ENCODE results near the gene LRP1B. TPM values are rescaled to one million over a fixed set of nuclear protein-coding genes. Genes with fewer than 3 reads are reported as not detected.

LRP1B gene
- total and polyA plus RNA-seq, 5 donors from 2014 or later = not detected

DNA sequence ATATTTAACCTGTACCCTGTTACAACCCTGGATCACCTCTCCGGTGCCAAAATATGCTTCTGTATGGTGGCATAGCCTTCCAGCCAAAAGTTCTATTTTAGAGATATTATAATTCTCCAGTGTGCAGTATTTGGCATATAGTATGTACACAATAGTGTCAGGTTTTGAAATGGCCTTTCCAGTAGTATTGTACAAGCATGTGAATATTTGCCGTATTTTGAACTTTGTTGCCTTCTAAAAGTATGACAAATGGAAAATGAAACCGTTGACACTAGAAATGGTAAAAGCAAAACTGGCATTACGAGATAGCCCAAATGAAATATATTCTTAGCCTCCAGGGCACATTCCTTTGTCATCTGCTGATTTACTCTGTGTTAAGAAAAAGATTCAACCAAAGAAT, 431.2 kb downstream of the LRP1B start:
- ATAC-seq (ENCODE audit: low read depth in 2 of 2) (no peak), DNase-seq (no peak)
- Histone ChIP-seq H3K27me3 (ENCODE audit: control insufficient read depth, insufficient read depth, low read length) (no peaks in the 10 kb centered on the region), H3K36me3 (ENCODE audit: control insufficient read depth, insufficient read depth, low read length) (no peaks in the 10 kb centered on the region), H3K9me3 (ENCODE audit: control insufficient read depth in 2 of 2, low read length in 2 of 2) (no peaks in the 10 kb centered on the region), H3K4me1 (ENCODE audit: control insufficient read depth, insufficient read depth, low read length, poor library complexity, severe bottlenecking) (no peaks in the 10 kb centered on the region), H3K4me3 (ENCODE audit: low read depth, low read length) (no peak overlapping the region), H3K27ac (ENCODE audit: insufficient read depth, low read length, poor library complexity, severe bottlenecking) (no peak overlapping the region)
- peaks cover 0 to 22% (median 8%) of the 10 kb centered on the region in 7 donors for H3K9me3 Mint-ChIP-seq
- H3K36me3 Mint-ChIP-seq = no peaks in the 10 kb centered on the region
- H3K4me1 Mint-ChIP-seq = no peaks in the 10 kb centered on the region
- H3K4me3 Mint-ChIP-seq = no peak overlapping the region
- H3K27ac Mint-ChIP-seq = no peak overlapping the region
- H3K27me3 Mint-ChIP-seq = no peaks in the 10 kb centered on the region

DNA sequence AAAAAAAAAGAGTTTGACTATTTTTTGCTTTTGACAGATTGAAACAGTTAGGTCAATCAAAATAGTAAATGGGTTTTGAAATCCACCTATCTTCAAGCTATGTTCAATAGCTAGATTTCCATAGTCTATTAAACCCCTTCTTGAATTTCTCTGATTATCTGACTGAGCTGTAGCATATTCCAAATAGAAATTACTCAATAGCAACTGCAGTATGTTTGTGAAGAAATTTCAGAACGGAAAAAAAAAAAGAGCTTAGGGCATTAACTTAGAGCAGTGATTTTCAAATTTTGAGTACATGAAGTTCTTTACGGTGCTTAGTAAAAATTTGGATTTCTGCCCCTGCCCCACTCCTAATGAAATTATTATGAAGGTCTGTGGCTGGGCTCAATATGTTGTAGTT, 432.3 kb downstream of the LRP1B start:
- H3K9me3 Mint-ChIP-seq = peaks cover 0 to 17% (median 7%) of the 10 kb centered on the region in 7 donors
- no peak overlapping the region for H3K4me3 Mint-ChIP-seq
- no peaks in the 10 kb centered on the region for H3K27me3 Mint-ChIP-seq
- DNase-seq (no peak), ATAC-seq (ENCODE audit: low read depth in 2 of 2) (no peak)
- Histone ChIP-seq H3K4me1 (ENCODE audit: control insufficient read depth, insufficient read depth, low read length, poor library complexity, severe bottlenecking) (no peaks in the 10 kb centered on the region), H3K4me3 (ENCODE audit: low read depth, low read length) (no peak overlapping the region), H3K36me3 (ENCODE audit: control insufficient read depth, insufficient read depth, low read length) (no peaks in the 10 kb centered on the region), H3K27me3 (ENCODE audit: control insufficient read depth, insufficient read depth, low read length) (no peaks in the 10 kb centered on the region), H3K27ac (ENCODE audit: insufficient read depth, low read length, poor library complexity, severe bottlenecking) (no peak overlapping the region), H3K9me3 (ENCODE audit: control insufficient read depth in 2 of 2, low read length in 2 of 2) (no peaks in the 10 kb centered on the region)
- no peaks in the 10 kb centered on the region for H3K36me3 Mint-ChIP-seq
- H3K4me1 Mint-ChIP-seq = no peaks in the 10 kb centered on the region
- no peak overlapping the region for H3K27ac Mint-ChIP-seq

DNA sequence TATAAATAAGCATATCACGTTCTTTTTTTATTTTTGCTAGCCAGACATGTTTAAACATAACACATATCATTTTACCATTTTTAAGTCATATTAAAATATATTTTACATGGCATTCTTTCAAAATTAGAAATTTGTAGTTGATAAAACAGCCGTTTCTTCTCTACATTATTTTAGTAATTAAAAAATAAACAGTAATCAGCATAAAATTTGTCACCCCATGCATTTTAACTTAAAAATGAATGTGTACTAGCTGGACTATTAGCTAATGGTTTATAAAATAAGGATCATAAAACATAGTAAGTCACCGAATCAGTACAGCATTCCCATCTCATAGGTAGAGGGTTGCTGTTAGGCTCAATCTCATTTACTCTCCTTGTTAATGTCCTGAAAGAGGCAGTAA, 433.8 kb downstream of the LRP1B start:
- Mint-ChIP-seq H3K27me3 (no peaks in the 10 kb centered on the region), H3K27ac (no peak overlapping the region), H3K4me1 (no peaks in the 10 kb centered on the region), H3K36me3 (no peaks in the 10 kb centered on the region), H3K4me3 (no peak overlapping the region), H3K9me3 (peaks cover under 1 to 16% (median 6%) of the 10 kb centered on the region in 7 donors)
- DNase-seq = no peak
- no peak overlapping the region for H3K4me3 ChIP-seq (ENCODE audit: low read depth, low read length)
- H3K36me3 ChIP-seq (ENCODE audit: control insufficient read depth, insufficient read depth, low read length) = no peaks in the 10 kb centered on the region
- H3K9me3 ChIP-seq (ENCODE audit: control insufficient read depth in 2 of 2, low read length in 2 of 2) = no peaks in the 10 kb centered on the region
- H3K27ac ChIP-seq (ENCODE audit: insufficient read depth, low read length, poor library complexity, severe bottlenecking) = no peak overlapping the region
- no peaks in the 10 kb centered on the region for H3K4me1 ChIP-seq (ENCODE audit: control insufficient read depth, insufficient read depth, low read length, poor library complexity, severe bottlenecking)
- H3K27me3 ChIP-seq (ENCODE audit: control insufficient read depth, insufficient read depth, low read length) = no peaks in the 10 kb centered on the region
- no peak for ATAC-seq (ENCODE audit: low read depth in 2 of 2)

DNA sequence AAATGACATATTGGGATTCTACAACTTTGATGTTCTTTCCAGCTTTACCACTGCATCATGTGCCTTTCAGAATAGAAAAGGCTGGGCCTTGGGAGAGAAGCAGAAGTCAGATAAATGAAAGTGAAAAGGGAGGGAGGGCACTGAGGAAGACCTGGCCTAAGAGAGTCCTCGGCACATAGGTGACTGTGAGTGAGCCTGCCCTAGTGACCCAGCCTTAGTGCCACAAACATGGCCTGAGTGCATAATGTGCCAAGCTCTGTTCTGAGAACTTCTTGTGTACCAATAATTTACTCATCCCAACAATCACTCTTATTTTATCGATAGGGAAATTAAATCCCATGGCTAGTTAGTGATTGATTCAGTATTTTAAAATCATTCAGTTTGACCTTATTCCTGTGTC, 436.6 kb downstream of the LRP1B start:
- H3K27ac ChIP-seq (ENCODE audit: insufficient read depth, low read length, poor library complexity, severe bottlenecking) = no peak overlapping the region
- H3K36me3 ChIP-seq (ENCODE audit: control insufficient read depth, insufficient read depth, low read length) = no peaks in the 10 kb centered on the region
- Mint-ChIP-seq H3K27ac (no peak overlapping the region), H3K9me3 (peaks cover 0 to 9% (median 5%) of the 10 kb centered on the region in 7 donors), H3K4me1 (no peaks in the 10 kb centered on the region), H3K36me3 (no peaks in the 10 kb centered on the region), H3K27me3 (no peaks in the 10 kb centered on the region), H3K4me3 (no peak overlapping the region)
- no peak for DNase-seq
- no peaks in the 10 kb centered on the region for H3K9me3 ChIP-seq (ENCODE audit: control insufficient read depth in 2 of 2, low read length in 2 of 2)
- no peak overlapping the region for H3K4me3 ChIP-seq (ENCODE audit: low read depth, low read length)
- no peak for ATAC-seq (ENCODE audit: low read depth in 2 of 2)
- H3K27me3 ChIP-seq (ENCODE audit: control insufficient read depth, insufficient read depth, low read length) = no peaks in the 10 kb centered on the region
- H3K4me1 ChIP-seq (ENCODE audit: control insufficient read depth, insufficient read depth, low read length, poor library complexity, severe bottlenecking) = no peaks in the 10 kb centered on the region

DNA sequence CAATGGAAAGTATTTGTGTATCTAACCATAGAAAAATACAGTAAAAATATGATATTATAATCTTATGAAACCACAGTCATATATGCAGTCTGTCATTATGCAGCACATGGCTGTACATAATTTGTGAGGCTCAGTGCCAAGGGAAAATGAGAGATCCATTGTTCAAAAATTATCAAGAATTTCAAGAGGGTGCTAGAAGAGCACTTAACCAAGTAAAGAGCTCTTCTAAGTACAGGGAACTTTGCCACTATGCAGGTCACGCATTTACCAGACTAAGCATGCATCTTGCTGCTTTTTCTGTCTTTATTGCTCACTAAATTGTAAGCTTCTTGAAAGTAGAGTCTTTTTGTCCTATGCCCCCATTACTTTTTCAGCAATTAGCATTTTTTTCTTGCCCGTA, 438.0 kb downstream of the LRP1B start:
- DNase-seq = no peak
- H3K9me3 Mint-ChIP-seq = peaks cover 0 to 11% (median 5%) of the 10 kb centered on the region in 7 donors

DNA sequence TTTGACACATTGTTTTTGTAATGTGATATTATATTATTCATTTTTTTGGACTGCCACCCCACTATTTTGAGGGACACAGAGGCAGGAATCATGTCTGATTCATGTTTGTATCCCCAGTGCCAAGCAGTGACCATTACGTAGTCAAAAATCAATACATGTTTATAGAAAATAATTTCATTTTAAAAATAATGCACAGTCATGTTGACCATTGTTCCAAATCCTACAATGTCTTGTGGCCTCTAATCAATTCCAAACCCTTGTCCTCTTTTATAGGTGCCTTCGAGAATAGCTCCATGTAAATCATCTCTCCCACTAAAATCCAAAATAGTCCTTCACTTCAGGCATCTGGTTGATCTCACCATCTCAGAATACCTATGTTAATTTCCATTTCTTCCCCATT, 454.7 kb downstream of the LRP1B start:
- H3K9me3 Mint-ChIP-seq = peaks cover 0 to 17% (median 9%) of the 10 kb centered on the region in 7 donors
- no peak for ATAC-seq (ENCODE audit: low read depth in 2 of 2)
- Histone ChIP-seq H3K27me3 (ENCODE audit: control insufficient read depth, insufficient read depth, low read length) (no peaks in the 10 kb centered on the region), H3K4me1 (ENCODE audit: control insufficient read depth, insufficient read depth, low read length, poor library complexity, severe bottlenecking) (no peaks in the 10 kb centered on the region), H3K9me3 (ENCODE audit: control insufficient read depth in 2 of 2, low read length in 2 of 2) (no peaks in the 10 kb centered on the region), H3K27ac (ENCODE audit: insufficient read depth, low read length, poor library complexity, severe bottlenecking) (no peak overlapping the region), H3K36me3 (ENCODE audit: control insufficient read depth, insufficient read depth, low read length) (no peaks in the 10 kb centered on the region), H3K4me3 (ENCODE audit: low read depth, low read length) (no peak overlapping the region)
- DNase-seq = no peak
- no peak overlapping the region for H3K27ac Mint-ChIP-seq
- H3K4me1 Mint-ChIP-seq = no peaks in the 10 kb centered on the region
- no peaks in the 10 kb centered on the region for H3K36me3 Mint-ChIP-seq
- no peak overlapping the region for H3K4me3 Mint-ChIP-seq
- H3K27me3 Mint-ChIP-seq = no peaks in the 10 kb centered on the region

More for the DNA sequence above, 438.0 kb downstream of the LRP1B start:
- no peaks in the 10 kb centered on the region for H3K9me3 ChIP-seq (ENCODE audit: control insufficient read depth in 2 of 2, low read length in 2 of 2)
- H3K27ac Mint-ChIP-seq = no peak overlapping the region
- no peak overlapping the region for H3K27ac ChIP-seq (ENCODE audit: insufficient read depth, low read length, poor library complexity, severe bottlenecking)
- H3K4me3 ChIP-seq (ENCODE audit: low read depth, low read length) = no peak overlapping the region
- H3K27me3 ChIP-seq (ENCODE audit: control insufficient read depth, insufficient read depth, low read length) = no peaks in the 10 kb centered on the region
- H3K4me1 Mint-ChIP-seq = no peaks in the 10 kb centered on the region
- H3K27me3 Mint-ChIP-seq = no peaks in the 10 kb centered on the region
- H3K36me3 ChIP-seq (ENCODE audit: control insufficient read depth, insufficient read depth, low read length) = no peaks in the 10 kb centered on the region
- no peaks in the 10 kb centered on the region for H3K4me1 ChIP-seq (ENCODE audit: control insufficient read depth, insufficient read depth, low read length, poor library complexity, severe bottlenecking)
- H3K4me3 Mint-ChIP-seq = no peak overlapping the region
- no peak for ATAC-seq (ENCODE audit: low read depth in 2 of 2)
- no peaks in the 10 kb centered on the region for H3K36me3 Mint-ChIP-seq

DNA sequence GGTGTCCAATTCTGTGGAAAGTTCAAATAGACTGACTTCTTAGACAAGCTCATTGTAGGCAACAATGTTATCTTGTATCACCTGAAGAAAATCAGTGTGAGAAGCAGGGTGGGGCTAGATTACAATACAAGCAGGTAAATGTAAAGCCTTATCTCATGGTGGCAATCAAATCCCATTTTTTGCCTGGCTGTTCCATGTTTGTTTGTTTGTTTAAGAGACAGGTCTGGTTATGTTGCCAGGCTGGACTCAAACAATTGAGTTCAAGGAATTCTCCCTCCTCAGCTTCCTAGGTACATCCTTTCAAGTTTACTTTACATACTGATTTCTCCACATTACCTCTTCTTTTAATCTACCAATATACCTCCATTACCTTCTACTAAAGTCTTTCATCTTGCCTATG, 464.6 kb downstream of the LRP1B start:
- no peaks in the 10 kb centered on the region for H3K4me1 Mint-ChIP-seq
- H3K9me3 Mint-ChIP-seq = peaks cover 0 to 33% (median 12%) of the 10 kb centered on the region in 7 donors
- no peaks in the 10 kb centered on the region for H3K4me1 ChIP-seq (ENCODE audit: control insufficient read depth, insufficient read depth, low read length, poor library complexity, severe bottlenecking)

DNA sequence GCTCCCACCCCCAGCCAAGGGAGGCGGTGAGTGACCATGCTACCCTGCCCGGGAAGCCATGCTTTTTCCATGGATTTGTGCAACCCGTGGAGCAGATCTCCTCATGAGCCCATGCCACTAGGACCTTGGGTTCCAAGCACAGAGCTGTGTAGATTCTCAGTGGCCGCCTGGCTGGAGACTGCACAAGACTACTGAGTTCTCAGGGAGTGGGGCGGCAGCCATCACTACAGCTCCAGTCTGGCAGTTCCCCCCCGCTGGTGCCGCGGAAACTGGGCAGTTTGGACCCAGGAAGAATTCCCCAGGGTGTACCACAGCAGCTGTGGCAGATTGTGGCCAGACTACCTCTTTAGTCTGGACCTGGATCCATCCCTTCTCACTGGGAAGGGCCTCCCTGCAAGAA, 470.6 kb downstream of the LRP1B start:
- Mint-ChIP-seq H3K9me3 (peaks cover 4 to 27% (median 10%) of the 10 kb centered on the region in 7 donors), H3K4me1 (no peaks in the 10 kb centered on the region), H3K27me3 (no peaks in the 10 kb centered on the region), H3K4me3 (no peak overlapping the region), H3K27ac (no peak overlapping the region), H3K36me3 (no peaks in the 10 kb centered on the region)
- Histone ChIP-seq H3K36me3 (ENCODE audit: control insufficient read depth, insufficient read depth, low read length) (no peaks in the 10 kb centered on the region), H3K27me3 (ENCODE audit: control insufficient read depth, insufficient read depth, low read length) (no peaks in the 10 kb centered on the region), H3K4me1 (ENCODE audit: control insufficient read depth, insufficient read depth, low read length, poor library complexity, severe bottlenecking) (no peaks in the 10 kb centered on the region), H3K27ac (ENCODE audit: insufficient read depth, low read length, poor library complexity, severe bottlenecking) (no peak overlapping the region), H3K9me3 (ENCODE audit: control insufficient read depth in 2 of 2, low read length in 2 of 2) (peaks cover 0 to 6% of the 10 kb centered on the region in 2 experiments), H3K4me3 (ENCODE audit: low read depth, low read length) (no peak overlapping the region)
- no peak for DNase-seq
- no peak for ATAC-seq (ENCODE audit: low read depth in 2 of 2)

More for the DNA sequence above, 464.6 kb downstream of the LRP1B start:
- Mint-ChIP-seq H3K27ac (no peak overlapping the region), H3K36me3 (no peaks in the 10 kb centered on the region), H3K4me3 (no peak overlapping the region), H3K27me3 (no peaks in the 10 kb centered on the region)
- no peak for ATAC-seq (ENCODE audit: low read depth in 2 of 2)
- DNase-seq = no peak
- Histone ChIP-seq H3K4me3 (ENCODE audit: low read depth, low read length) (no peak overlapping the region), H3K9me3 (ENCODE audit: control insufficient read depth in 2 of 2, low read length in 2 of 2) (peaks cover 0 to 15% of the 10 kb centered on the region in 2 experiments), H3K27me3 (ENCODE audit: control insufficient read depth, insufficient read depth, low read length) (no peaks in the 10 kb centered on the region), H3K36me3 (ENCODE audit: control insufficient read depth, insufficient read depth, low read length) (no peaks in the 10 kb centered on the region), H3K27ac (ENCODE audit: insufficient read depth, low read length, poor library complexity, severe bottlenecking) (no peak overlapping the region)

Measured in CD4-positive, CD25-positive, alpha-beta regulatory T cell (primary cell).